22Rv1 (cell line): ENCODE measurements around the gene PIGQ.

Experiments used
- CTCF ChIP-seq: fragments of 450-650 bp; IDR thresholded peaks from 2 replicates; pipeline ENCODE4 v1.5.1; 2017; ENCODE audit warnings: mild to moderate bottlenecking
- ZFX ChIP-seq: fragments of 450-650 bp; IDR thresholded peaks from 2 replicates; pipeline ENCODE4 v1.6.1; 2017; ENCODE audit warnings: antibody characterized with exemption, borderline replicate concordance

- TF ChIP-seq CTCF (peak; percentile 20), ZFX (no peak)
Observed at GRCh38 chr16:521381-522210, 48.2 kb upstream of the PIGQ start.
